ENCODE results near the gene ZBTB16.

- no peak for TF ChIP-seq CTCF (conservative IDR thresholded peaks at IDR 0.05; ENCODE audit: low read depth in 2 of 2)
- no peak for TF ChIP-seq EZH2 (IDR thresholded peaks at IDR 0.05; ENCODE audit: low read depth, unreplicated experiment)
- no peak for TF ChIP-seq JUNB (IDR thresholded peaks at IDR 0.05; ENCODE audit: unreplicated experiment)
- no peak for TF ChIP-seq POLR2AphosphoS5 (IDR thresholded peaks at IDR 0.05; ENCODE audit: low read depth)
- TF ChIP-seq REST (IDR thresholded peaks at IDR 0.05; ENCODE audit: unreplicated experiment) = no peak
- TF ChIP-seq EZH2phosphoT487 (IDR thresholded peaks at IDR 0.05; ENCODE audit: unreplicated experiment) = no peak
Measured at GRCh38 chr11:114145166-114145775, 85.8 kb downstream of the ZBTB16 start.

Data from GM23338 (cell line).